Activated CD8-positive, alpha-beta memory T cell treated with anti-CD3 and anti-CD28 coated beads for 1 hour (primary cell): Measurements from ENCODE around the gene SLC1A3.

Source experiments
- DNase-seq, 2 donors: peaks; one replicate each; pipeline ENCODE4 v3.0.0-alpha.2; 2020; ENCODE audit warnings: low read depth in 1 of 2; ENCODE audit errors: extremely low read depth in 1 of 2

The SLC1A3 gene

GRCh38 chr5:36654564-36654963 is 48.2 kb downstream of the SLC1A3 start:
- DNase-seq: no peak

GRCh38 chr5:36655161-36655560 is 48.8 kb downstream of the SLC1A3 start:
- no peak for DNase-seq

GRCh38 chr5:36656556-36656955 is 50.1 kb downstream of the SLC1A3 start:
- DNase-seq: no peak

GRCh38 chr5:36657563-36657995 is 51.2 kb downstream of the SLC1A3 start:
- no peak for DNase-seq

- DNase-seq: no peak
These were observed 51.8 kb downstream of the SLC1A3 start for GRCh38 chr5:36658038-36658756.

GRCh38 chr5:36659411-36659810 is 53.0 kb downstream of the SLC1A3 start:
- DNase-seq: no peak

GRCh38 chr5:36660397-36661049 is 54.1 kb downstream of the SLC1A3 start:
- DNase-seq: no peak

GRCh38 chr5:36661456-36662220 is 55.2 kb downstream of the SLC1A3 start:
- DNase-seq: no peak

- DNase-seq: no peak
These were observed 56.0 kb downstream of the SLC1A3 start for GRCh38 chr5:36662291-36662851.

GRCh38 chr5:36664766-36665165 is 58.4 kb downstream of the SLC1A3 start:
- no peak for DNase-seq

- no peak for DNase-seq
These were observed 59.2 kb downstream of the SLC1A3 start for GRCh38 chr5:36665628-36666027.

GRCh38 chr5:36666274-36666673 is 59.9 kb downstream of the SLC1A3 start:
- no peak for DNase-seq

- no peak for DNase-seq
These were observed 60.6 kb downstream of the SLC1A3 start for GRCh38 chr5:36666986-36667385.

- no peak for DNase-seq
These were observed 61.4 kb downstream of the SLC1A3 start for GRCh38 chr5:36667824-36668223.

GRCh38 chr5:36669015-36669651 is 62.7 kb downstream of the SLC1A3 start:
- DNase-seq: no peak

- DNase-seq: no peak
These were observed 64.1 kb downstream of the SLC1A3 start for GRCh38 chr5:36670548-36670947.

- DNase-seq: no peak
These were observed 68.9 kb downstream of the SLC1A3 start for GRCh38 chr5:36675282-36675681.

- no peak for DNase-seq
These were observed 73.0 kb downstream of the SLC1A3 start for GRCh38 chr5:36679221-36679989.

- no peak for DNase-seq
These were observed 73.7 kb downstream of the SLC1A3 start for GRCh38 chr5:36680066-36680465.

GRCh38 chr5:36681711-36682110 is 75.3 kb downstream of the SLC1A3 start:
- no peak for DNase-seq
